ENCODE data around the gene GPRC5D.

Gene GPRC5D

DNA sequence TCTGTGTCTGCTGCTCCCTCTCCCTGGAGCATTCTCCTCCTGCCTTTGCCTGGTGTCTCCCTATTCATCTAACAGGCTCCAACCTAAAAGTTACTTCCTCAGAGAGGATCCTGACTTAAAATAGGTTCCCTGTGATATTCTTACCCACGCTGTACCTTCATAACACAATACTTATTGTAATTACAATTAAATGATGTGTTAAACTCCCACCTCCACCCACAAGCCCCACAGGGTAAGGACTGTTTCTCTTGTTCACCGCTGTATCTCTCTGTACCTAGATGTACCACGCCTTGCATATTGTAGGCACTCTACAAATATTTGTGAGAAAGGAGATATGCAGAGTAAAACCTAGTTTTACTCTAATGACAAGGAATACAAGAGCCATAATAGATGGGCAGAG, 43.1 kb upstream of the GPRC5D start:
- no peak for TF ChIP-seq POU2F2 (IDR thresholded peaks at IDR 0.05; ENCODE audit: low read depth, low read length)
- TF ChIP-seq SPI1 (IDR thresholded peaks at IDR 0.05; ENCODE audit: low read depth, low read length) = no peak
- TF ChIP-seq PAX5 (IDR thresholded peaks at IDR 0.05; ENCODE audit: insufficient read depth, low read length, severe bottlenecking) = no peak
- TF ChIP-seq POLR2AphosphoS5 (IDR thresholded peaks at IDR 0.05; ENCODE audit: low read depth, low read length) = no peak
- no peak for TF ChIP-seq TAF1 (IDR thresholded peaks at IDR 0.05; ENCODE audit: low read depth, low read length)
- TF ChIP-seq POLR2A (IDR thresholded peaks at IDR 0.05; ENCODE audit: low read depth, low read length) = no peak
- no peak for DNase-seq (ENCODE audit: insufficient read length, low spot score)
- FAIRE-seq = no peak

- no peak for TF ChIP-seq TAF1 (IDR thresholded peaks at IDR 0.05; ENCODE audit: low read depth, low read length)
- TF ChIP-seq POLR2A (IDR thresholded peaks at IDR 0.05; ENCODE audit: low read depth, low read length) = no peak
- TF ChIP-seq POLR2AphosphoS5 (IDR thresholded peaks at IDR 0.05; ENCODE audit: low read depth, low read length) = no peak
- TF ChIP-seq PAX5 (IDR thresholded peaks at IDR 0.05; ENCODE audit: insufficient read depth, low read length, severe bottlenecking) = no peak
- FAIRE-seq (no peak), DNase-seq (ENCODE audit: insufficient read length, low spot score) (no peak)
Observed at GRCh38 chr12:12993367-12993766, 41.4 kb upstream of the GPRC5D start.

DNA sequence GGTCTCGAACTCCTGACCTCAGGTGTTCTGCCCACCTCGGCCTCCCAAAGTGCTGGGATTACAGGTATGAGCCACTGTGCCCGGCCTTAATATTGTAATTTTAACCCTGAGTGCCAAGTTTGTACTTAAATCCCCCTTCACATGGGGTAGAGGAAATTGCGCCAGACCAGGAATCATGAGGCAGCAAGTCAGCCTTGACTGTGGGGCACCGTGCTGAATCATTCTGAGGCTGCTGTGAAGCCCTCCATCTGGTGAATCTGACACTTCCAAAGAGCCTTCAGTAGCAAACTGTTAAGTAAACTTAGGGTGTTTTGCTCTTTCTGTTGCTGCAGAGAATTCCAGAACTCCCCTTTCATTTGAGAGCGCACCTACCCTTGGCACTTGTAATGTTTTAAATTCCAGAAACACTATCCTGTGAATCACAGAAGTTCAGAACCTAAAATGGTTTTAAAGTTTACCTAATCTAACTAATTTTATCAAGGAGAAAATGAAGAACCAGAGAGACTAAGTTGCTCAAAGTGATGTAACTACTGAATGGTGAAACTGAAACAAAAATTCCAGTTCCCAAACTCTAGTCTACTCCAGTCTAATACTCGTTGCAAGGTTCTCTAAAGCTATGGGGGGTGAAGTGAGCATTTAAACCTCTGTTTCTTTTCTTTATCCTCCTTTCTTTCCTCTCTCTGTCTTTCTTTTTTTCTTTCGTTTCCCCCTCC, 40.6 kb upstream of the GPRC5D start:
- DNase-seq (ENCODE audit: insufficient read length, low spot score) = no peak
- no peak for FAIRE-seq
- no peak for TF ChIP-seq TAF1 (IDR thresholded peaks at IDR 0.05; ENCODE audit: low read depth, low read length)
- no peak for TF ChIP-seq POU2F2 (IDR thresholded peaks at IDR 0.05; ENCODE audit: low read depth, low read length)
- no peak for TF ChIP-seq PAX5 (IDR thresholded peaks at IDR 0.05; ENCODE audit: insufficient read depth, low read length, severe bottlenecking)
- no peak for TF ChIP-seq SPI1 (IDR thresholded peaks at IDR 0.05; ENCODE audit: low read depth, low read length)
- TF ChIP-seq POLR2AphosphoS5 (IDR thresholded peaks at IDR 0.05; ENCODE audit: low read depth, low read length) = no peak

DNA sequence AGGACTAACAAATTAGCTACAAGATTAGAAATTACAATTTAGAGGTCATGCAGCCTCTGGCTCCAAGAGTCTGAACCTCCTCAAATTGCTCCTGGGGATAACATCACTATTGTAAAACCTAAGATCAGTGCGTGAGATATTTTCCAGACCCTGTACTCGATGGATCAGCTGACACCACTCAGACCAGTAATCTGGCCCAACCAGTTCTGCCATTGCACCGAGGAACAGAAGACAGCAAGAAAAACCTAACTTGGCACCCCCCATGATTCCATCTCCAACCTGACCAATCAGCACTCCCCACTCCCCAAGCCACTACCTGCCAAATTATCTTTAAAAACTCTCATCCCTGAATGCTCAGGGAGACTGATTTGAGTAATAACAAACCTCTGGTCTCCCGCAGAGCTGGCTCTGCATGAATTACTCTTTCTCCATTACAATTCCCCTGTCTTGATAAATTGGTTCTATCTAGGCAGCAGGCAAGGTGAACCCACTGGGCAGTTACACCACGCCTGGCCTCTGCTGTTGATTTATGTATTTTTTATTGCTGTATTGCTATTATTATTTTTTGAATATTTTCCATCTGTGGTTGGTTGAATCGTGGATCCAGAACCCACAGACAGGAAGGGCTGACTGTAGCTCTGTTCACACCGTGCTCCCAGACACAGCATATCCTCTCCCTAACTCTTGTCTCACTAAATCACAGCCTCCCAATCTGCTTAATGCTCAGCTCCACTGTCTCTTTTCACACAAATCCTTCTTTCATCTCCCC, 38.9 kb upstream of the GPRC5D start:
- TF ChIP-seq POU2F2 (IDR thresholded peaks at IDR 0.05; ENCODE audit: low read depth, low read length) = no peak
- TF ChIP-seq POLR2AphosphoS5 (IDR thresholded peaks at IDR 0.05; ENCODE audit: low read depth, low read length) = no peak
- no peak for TF ChIP-seq POLR2A (IDR thresholded peaks at IDR 0.05; ENCODE audit: low read depth, low read length)
- TF ChIP-seq TAF1 (IDR thresholded peaks at IDR 0.05; ENCODE audit: low read depth, low read length) = no peak
- no peak for TF ChIP-seq SPI1 (IDR thresholded peaks at IDR 0.05; ENCODE audit: low read depth, low read length)
- TF ChIP-seq PAX5 (IDR thresholded peaks at IDR 0.05; ENCODE audit: insufficient read depth, low read length, severe bottlenecking) = no peak
- FAIRE-seq (no peak), DNase-seq (ENCODE audit: insufficient read length, low spot score) (no peak)

DNA sequence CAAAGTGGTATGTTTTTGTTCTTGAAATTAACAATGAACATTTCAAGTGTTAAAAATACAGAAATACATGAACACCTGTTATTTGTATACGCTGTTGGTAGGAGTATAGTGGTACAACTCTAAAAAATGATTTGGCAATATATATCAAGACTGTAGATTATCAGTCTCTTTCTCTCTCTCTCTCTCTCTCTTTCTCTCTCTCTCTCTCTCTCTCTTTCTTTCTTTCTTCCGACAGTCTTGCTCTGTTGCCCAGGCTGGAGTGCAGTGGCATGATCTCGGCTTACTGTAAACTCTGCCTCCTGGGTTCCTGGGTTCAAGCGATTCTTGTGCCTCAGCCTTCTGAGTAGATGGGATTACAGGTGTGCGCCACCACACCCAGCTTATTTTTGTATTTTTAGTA, 35.5 kb upstream of the GPRC5D start:
- TF ChIP-seq PAX5 (IDR thresholded peaks at IDR 0.05; ENCODE audit: insufficient read depth, low read length, severe bottlenecking) (no peak), POU2F2 (IDR thresholded peaks at IDR 0.05; ENCODE audit: low read depth, low read length) (no peak), POLR2A (IDR thresholded peaks at IDR 0.05; ENCODE audit: low read depth, low read length) (no peak), TAF1 (IDR thresholded peaks at IDR 0.05; ENCODE audit: low read depth, low read length) (no peak), POLR2AphosphoS5 (IDR thresholded peaks at IDR 0.05; ENCODE audit: low read depth, low read length) (no peak), SPI1 (IDR thresholded peaks at IDR 0.05; ENCODE audit: low read depth, low read length) (no peak)
- no peak for FAIRE-seq
- DNase-seq (ENCODE audit: insufficient read length, low spot score) = no peak

DNA sequence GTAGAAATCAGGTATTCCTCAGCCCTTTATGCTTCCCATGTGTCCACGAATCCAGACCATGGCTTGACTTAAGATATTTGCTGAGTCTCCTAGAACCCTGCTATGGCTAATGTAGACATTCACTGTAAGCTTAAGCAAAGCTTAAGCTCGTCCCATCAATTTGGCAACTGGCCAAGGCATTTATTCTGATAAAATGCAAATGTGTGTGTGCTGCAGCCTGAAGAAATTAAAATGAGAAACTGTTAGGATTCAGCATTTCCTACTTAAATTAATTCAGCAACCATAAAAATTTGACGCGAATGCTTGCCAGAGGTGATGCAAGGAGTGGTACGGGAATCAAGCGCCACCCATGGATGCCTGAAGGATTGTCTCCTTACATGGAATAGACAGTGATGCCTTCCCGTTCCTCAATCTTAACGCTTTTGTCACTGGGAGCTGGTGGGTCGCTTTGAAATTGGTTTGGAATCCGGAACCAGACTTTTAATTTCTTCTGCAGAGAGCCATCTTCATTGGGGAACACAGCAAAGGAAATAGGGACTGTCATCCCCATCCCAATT, 34.9 kb upstream of the GPRC5D start:
- DNase-seq (ENCODE audit: insufficient read length, low spot score) (no peak), FAIRE-seq (no peak)
- TF ChIP-seq PAX5 (IDR thresholded peaks at IDR 0.05; ENCODE audit: insufficient read depth, low read length, severe bottlenecking) (no peak), SPI1 (IDR thresholded peaks at IDR 0.05; ENCODE audit: low read depth, low read length) (no peak), POU2F2 (IDR thresholded peaks at IDR 0.05; ENCODE audit: low read depth, low read length) (no peak), POLR2A (IDR thresholded peaks at IDR 0.05; ENCODE audit: low read depth, low read length) (no peak)

GRCh38 chr12:12985817-12986408, 33.9 kb upstream of the GPRC5D start:
- DNase-seq (ENCODE audit: insufficient read length, low spot score) (no peak), FAIRE-seq (no peak)
- TF ChIP-seq POU2F2 (IDR thresholded peaks at IDR 0.05; ENCODE audit: low read depth, low read length) (no peak), POLR2AphosphoS5 (IDR thresholded peaks at IDR 0.05; ENCODE audit: low read depth, low read length) (no peak), POLR2A (IDR thresholded peaks at IDR 0.05; ENCODE audit: low read depth, low read length) (no peak), SPI1 (IDR thresholded peaks at IDR 0.05; ENCODE audit: low read depth, low read length) (no peak), PAX5 (IDR thresholded peaks at IDR 0.05; ENCODE audit: insufficient read depth, low read length, severe bottlenecking) (no peak), TAF1 (IDR thresholded peaks at IDR 0.05; ENCODE audit: low read depth, low read length) (no peak)

GRCh38 chr12:12984149-12984548, 32.2 kb upstream of the GPRC5D start:
- FAIRE-seq = no peak

GRCh38 chr12:12983420-12984035, 31.6 kb upstream of the GPRC5D start:
- FAIRE-seq (no peak), DNase-seq (ENCODE audit: insufficient read length, low spot score) (no peak)
- TF ChIP-seq POU2F2 (IDR thresholded peaks at IDR 0.05; ENCODE audit: low read depth, low read length) (no peak), SPI1 (IDR thresholded peaks at IDR 0.05; ENCODE audit: low read depth, low read length) (no peak), TAF1 (IDR thresholded peaks at IDR 0.05; ENCODE audit: low read depth, low read length) (no peak), PAX5 (IDR thresholded peaks at IDR 0.05; ENCODE audit: insufficient read depth, low read length, severe bottlenecking) (no peak), POLR2A (IDR thresholded peaks at IDR 0.05; ENCODE audit: low read depth, low read length) (no peak), POLR2AphosphoS5 (IDR thresholded peaks at IDR 0.05; ENCODE audit: low read depth, low read length) (no peak)

More at GRCh38 chr12:12984149-12984548, 32.2 kb upstream of the GPRC5D start:
- TF ChIP-seq POLR2A (IDR thresholded peaks at IDR 0.05; ENCODE audit: low read depth, low read length) (no peak), SPI1 (IDR thresholded peaks at IDR 0.05; ENCODE audit: low read depth, low read length) (no peak), POLR2AphosphoS5 (IDR thresholded peaks at IDR 0.05; ENCODE audit: low read depth, low read length) (no peak), POU2F2 (IDR thresholded peaks at IDR 0.05; ENCODE audit: low read depth, low read length) (no peak)
- no peak for DNase-seq (ENCODE audit: insufficient read length, low spot score)

Data from GM12891 (cell line).